Stimulated activated CD8-positive, alpha-beta memory T cell treated with anti-CD3 and anti-CD28 coated beads, Interleukin-4, amount 100 ng/mL, for 24 hours (primary cell): Measurements from ENCODE around the gene DNAJB2.
A peak's percentile ranks its signal among the peaks of the same experiment; 100 is the strongest.
"Not testable (repeated sequence)": the region's sequence is repeated elsewhere in the genome, so short reads cannot be mapped to it uniquely, and the experiment has no call there.

ENCODE experiments used
- DNase-seq: peaks from one replicate; pipeline ENCODE4 v3.0.0-alpha.2; 2020; ENCODE audit warnings: low read depth

Gene DNAJB2

GRCh38 chr2:219300022-219300421, 20.9 kb downstream of the DNAJB2 start:
- DNase-seq = no peak

GRCh38 chr2:219302412-219302968, 23.3 kb downstream of the DNAJB2 start:
- DNase-seq = no peak

GRCh38 chr2:219304223-219304622, 25.1 kb downstream of the DNAJB2 start:
- no peak for DNase-seq

GRCh38 chr2:219306047-219306446, 26.9 kb downstream of the DNAJB2 start:
- no peak for DNase-seq

DNA sequence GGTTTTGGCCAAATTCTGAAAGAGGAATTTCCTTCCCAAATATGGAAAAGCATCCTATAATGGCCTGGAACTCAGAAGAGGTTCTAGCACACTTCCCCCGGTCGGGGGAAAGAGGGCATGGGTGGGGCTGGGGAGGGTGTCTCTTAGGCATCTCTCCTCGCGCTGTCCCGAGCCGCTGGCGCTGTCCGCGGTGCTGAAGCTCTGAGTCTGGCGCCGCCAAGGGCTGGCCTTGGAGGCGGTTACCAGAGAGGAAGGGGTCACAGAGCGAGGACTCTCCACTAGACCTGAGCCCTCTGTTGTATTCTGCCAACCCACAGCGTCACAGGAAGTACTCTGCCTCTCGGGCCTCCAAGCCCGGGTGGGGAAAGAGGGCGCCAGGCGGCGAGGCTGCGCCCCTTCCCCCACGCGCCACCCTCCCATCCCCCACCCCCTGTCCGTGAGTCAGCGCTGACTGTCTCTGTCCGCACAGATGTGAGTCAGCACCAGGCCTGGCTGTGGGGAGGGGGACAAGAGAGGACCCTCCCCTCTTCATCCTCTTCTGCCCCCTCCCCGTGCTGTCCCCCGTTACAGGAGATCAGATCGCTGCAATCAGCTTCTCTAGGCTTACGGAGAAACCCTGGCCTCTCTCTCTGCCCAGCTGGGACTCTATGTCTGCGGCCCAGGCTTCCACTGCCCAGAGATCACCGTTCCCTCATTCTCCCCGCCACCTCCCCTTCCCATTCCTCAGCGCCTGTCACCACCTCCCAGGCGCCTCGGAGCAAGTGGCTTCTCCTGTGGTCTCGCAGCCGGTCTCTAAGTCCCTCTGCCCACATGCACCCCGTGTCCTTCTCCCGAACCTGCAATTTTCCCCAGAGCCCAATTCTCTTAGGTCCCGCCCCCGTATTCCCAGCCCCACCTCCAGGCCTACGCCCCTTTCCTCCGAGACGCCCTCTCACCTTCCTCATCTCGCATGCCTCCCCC, 29.3 kb downstream of the DNAJB2 start:
- peak; percentile 57 for DNase-seq

DNA sequence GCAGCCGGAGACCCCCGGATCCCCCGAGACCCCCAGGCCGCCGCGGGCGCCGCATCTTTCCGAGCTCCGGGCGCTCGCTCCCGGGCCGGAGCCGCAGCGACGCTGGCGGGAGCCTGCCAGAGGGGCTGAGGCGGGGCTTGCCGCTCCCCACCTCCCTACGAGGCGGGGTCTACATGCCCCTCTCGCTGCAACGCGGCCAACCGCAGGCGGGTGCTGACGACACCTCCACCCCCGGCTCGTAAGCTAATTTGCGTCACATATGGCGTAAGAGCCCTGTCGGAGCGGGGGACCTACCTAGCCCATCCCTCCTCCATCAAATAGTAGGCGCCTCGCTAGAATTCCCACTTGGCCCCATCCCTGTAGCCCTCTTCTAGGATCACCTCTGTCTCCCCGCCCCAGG, 30.1 kb downstream of the DNAJB2 start, which contains the start of gene PTPRN:
Gene PTPRN, minus strand, starts transcription at position 124 of the 400 bp plus-strand sequence. Its CDS starts 69 bp downstream, at position 55.
- DNase-seq = no peak

DNA sequence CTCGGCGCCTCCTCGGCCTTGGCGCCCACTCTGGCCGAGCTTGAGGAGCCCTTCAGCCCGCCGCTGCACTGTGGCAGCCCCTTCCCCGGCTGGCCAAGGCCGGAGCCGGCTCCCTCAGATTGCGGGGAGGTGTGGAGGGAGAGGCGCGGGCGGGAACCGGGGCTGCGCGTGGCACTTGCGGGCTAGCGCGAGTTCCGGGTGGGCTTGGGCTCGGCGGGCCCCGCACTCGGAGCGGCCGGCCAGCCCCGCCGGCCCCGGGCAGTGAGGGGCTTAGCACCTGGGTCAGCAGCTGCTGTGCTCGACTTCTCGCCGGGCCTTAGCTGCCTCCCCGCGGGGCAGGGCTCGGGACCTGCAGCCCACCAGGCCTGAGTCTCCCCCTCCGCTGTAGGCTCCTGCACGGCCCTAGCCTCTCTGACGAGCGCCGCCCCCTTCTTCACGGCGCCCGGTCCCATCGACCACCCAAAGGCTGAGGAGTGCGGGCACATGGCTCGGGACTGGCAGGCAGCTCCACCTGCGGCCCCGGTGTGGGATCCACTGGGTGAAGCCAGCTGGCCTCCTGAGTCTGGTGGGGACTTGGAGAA, 33.6 kb downstream of the DNAJB2 start:
- DNase-seq = not testable (repeated sequence)

- no peak for DNase-seq
These were observed 35.8 kb downstream of the DNAJB2 start for GRCh38 chr2:219314804-219315468.

DNA sequence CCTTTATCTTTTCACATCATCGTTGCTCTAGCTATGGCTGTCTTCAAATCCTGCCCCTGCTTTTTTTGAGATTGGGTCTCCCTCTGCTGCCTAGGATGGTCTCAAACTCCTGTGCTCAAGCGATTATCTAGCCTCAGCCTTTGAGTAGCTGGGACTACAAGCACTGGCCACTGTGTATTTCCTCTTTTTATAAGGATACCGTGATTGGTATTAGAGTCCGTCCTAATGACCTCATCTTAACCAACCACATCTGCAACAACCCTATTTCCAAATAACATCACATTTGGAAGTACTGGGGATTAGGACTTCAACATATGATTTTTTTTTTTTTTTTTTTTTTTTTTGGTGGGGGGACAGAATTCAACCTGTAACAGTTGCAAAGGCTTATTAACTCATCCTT, 44.3 kb downstream of the DNAJB2 start:
- no peak for DNase-seq

DNA sequence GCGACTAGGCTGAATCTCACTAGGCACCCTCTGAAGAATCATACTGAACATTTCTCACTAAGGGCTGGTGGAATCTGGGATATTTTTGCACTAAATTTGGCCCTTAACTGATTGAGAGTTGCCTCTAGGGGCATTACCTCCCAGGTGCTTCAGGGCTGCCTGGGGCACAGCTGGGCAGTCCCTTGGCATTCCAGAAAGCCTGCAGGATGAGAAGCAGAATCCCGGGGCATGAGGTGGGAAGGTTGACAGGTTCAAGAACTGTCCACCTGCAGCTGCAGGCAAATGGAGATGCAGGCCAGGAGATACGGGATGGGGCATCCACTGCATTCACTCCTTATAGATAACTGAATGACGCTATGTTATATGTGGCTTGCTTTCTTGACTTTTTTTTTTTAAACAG, 46.0 kb downstream of the DNAJB2 start:
- no peak for DNase-seq

- no peak for DNase-seq
These were observed 46.6 kb downstream of the DNAJB2 start for GRCh38 chr2:219325657-219326315.

GRCh38 chr2:219327719-219328118, 48.6 kb downstream of the DNAJB2 start:
- DNase-seq = no peak

DNA sequence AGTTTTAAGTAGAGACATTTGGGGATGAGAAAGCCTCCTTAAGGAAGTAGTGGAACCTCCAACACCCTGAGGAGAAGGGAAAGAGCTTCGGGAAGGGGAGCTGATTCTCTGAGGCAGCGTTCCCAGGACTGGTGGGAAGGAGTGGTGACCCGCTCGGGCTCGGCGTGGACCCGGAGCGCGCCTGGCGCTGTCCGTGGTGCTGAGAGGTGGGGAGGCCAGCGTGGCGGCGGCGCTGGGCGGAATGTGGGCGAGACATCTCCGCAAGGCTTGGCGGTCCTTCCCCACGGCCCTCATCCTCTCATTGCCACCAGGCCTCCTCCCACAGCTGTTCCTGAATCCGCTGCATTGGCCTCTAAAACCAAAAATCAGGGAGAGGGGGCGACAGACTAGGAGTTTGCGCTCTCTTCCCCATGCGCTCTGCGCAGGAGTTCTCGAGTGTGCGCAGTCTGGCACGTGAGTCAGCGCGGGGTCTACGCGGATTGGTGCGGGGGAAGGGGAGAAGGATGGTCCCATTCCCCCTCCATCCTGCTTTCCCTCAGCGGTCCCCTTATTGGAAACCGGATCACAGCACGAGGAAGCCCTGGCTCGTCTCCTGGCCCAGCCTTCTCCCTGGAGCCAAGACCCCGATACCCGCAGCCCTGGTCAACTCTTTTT, 52.5 kb downstream of the DNAJB2 start:
- DNase-seq = no peak

GRCh38 chr2:219332542-219332941, 53.4 kb downstream of the DNAJB2 start, which contains the start of gene RESP18:
Gene RESP18, minus strand, starts transcription at chr2:219332744.
- no peak for DNase-seq

- DNase-seq = no peak
These were observed 54.9 kb downstream of the DNAJB2 start for GRCh38 chr2:219334076-219334475.

DNA sequence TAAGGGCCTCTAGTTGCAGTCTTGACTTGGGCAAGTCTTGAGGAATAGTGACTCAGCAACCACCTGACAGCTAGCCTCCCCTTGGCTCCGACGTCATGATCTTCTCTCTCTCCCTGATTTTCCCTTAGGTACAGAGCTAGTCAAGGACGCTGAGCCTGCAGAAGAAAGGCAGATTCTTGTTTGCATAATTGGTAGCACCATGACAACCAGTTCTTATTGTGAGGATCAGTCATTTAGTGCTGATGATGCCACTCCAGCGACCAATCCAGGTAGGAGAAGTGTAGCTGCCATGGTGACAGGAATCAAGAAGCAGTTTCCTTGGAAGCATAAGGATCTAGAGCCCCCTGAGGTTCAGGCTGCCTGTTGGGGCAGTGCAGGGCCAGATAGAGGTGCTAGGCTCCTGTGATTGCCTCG, 56.2 kb downstream of the DNAJB2 start:
- no peak for DNase-seq
